ENCODE results near the gene FOXR1. TPM values are rescaled to one million over a fixed set of nuclear protein-coding genes. Genes with fewer than 3 reads are reported as not detected.
"Not testable (repeated sequence)": the region's sequence is repeated elsewhere in the genome, so short reads cannot be mapped to it uniquely, and the experiment has no call there.

The FOXR1 gene
- total RNA-seq, 1 donor from 2014 or later: not detected

DNA sequence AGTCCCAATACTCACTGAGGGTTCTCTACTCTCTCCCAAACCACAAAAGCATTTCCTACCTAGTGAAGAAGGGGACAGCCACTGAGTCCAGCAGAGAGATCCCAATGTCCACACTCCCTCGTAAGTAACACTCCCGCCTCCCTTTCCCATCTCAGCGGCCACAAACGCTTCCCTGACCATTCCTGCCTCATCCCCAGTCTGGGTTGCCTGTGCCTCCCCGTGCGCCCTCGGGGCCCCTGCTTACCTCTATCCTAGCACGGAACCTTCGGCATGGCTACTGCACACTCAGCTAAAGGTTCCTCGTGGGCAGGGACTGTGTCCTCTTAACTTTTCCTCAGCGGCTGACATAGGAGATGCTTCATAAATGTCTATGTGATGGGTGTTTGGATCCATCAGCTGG, 14.0 kb upstream of the FOXR1 start:
- no peaks in the 10 kb centered on the region for H3K36me3 Mint-ChIP-seq (ENCODE audit: insufficient read depth)
- no peaks in the 10 kb centered on the region for H3K9me3 Mint-ChIP-seq (ENCODE audit: low read depth)
- H3K4me1 Mint-ChIP-seq (ENCODE audit: low read depth): no peaks in the 10 kb centered on the region
- H3K27me3 Mint-ChIP-seq: peaks cover 55% of the 10 kb centered on the region
- H3K27ac Mint-ChIP-seq: no peak overlapping the region
- DNase-seq (ENCODE audit: low spot score, unreplicated experiment): no peak
- H3K4me3 Mint-ChIP-seq (ENCODE audit: low read depth): no peak overlapping the region
- TF ChIP-seq, protein P1, sequence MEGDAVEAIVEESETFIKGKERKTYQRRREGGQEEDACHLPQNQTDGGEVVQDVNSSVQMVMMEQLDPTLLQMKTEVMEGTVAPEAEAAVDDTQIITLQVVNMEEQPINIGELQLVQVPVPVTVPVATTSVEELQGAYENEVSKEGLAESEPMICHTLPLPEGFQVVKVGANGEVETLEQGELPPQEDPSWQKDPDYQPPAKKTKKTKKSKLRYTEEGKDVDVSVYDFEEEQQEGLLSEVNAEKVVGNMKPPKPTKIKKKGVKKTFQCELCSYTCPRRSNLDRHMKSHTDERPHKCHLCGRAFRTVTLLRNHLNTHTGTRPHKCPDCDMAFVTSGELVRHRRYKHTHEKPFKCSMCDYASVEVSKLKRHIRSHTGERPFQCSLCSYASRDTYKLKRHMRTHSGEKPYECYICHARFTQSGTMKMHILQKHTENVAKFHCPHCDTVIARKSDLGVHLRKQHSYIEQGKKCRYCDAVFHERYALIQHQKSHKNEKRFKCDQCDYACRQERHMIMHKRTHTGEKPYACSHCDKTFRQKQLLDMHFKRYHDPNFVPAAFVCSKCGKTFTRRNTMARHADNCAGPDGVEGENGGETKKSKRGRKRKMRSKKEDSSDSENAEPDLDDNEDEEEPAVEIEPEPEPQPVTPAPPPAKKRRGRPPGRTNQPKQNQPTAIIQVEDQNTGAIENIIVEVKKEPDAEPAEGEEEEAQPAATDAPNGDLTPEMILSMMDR (IDR thresholded peaks at IDR 0.05; ENCODE audit: unreplicated experiment): no peak

DNA sequence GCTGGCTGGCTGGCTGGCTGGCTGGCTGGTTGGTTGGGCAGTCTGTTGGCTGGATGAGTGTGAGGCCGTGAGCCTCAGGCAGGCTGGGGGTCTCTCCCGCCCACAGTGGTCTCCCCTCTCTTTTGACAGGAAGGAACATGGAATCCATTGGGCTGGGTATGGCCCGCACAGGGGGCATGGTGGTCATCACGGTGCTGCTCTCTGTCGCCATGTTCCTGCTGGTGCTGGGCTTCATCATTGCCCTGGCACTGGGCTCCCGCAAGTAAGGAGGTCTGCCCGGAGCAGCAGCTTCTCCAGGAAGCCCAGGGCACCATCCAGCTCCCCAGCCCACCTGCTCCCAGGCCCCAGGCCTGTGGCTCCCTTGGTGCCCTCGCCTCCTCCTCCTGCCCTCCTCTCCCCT, 13.6 kb upstream of the FOXR1 start:
- H3K27ac Mint-ChIP-seq: no peak overlapping the region
- TF ChIP-seq, protein P1 (IDR thresholded peaks at IDR 0.05; ENCODE audit: unreplicated experiment): no peak
- H3K9me3 Mint-ChIP-seq (ENCODE audit: low read depth): no peaks in the 10 kb centered on the region
- no peaks in the 10 kb centered on the region for H3K36me3 Mint-ChIP-seq (ENCODE audit: insufficient read depth)
- no peak overlapping the region for H3K4me3 Mint-ChIP-seq (ENCODE audit: low read depth)
- peaks cover 51% of the 10 kb centered on the region for H3K27me3 Mint-ChIP-seq
- DNase-seq (ENCODE audit: low spot score, unreplicated experiment): no peak
- H3K4me1 Mint-ChIP-seq (ENCODE audit: low read depth): no peaks in the 10 kb centered on the region

DNA sequence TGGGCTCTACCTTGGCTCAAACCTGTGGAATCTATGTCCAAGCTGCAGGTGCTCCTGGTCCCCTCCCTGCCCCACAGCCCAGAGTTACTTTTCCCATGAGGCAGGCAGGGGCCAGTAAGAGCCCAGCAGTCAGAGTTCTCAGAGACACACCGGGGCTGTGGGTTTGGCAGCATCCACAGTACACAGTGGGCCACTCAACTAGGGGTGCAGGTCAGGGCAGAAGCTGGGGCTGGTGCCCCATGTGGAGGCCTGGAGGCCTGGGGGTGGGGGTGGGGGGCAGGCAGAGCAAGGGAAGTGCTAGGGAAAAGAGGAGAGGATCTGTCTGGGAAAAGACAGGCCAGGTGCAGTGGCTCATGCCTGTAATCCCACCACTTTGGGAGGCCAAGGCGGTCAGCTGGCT, 13.0 kb upstream of the FOXR1 start:
- no peaks in the 10 kb centered on the region for H3K9me3 Mint-ChIP-seq (ENCODE audit: low read depth)
- TF ChIP-seq, protein P1 (IDR thresholded peaks at IDR 0.05; ENCODE audit: unreplicated experiment): no peak
- H3K4me3 Mint-ChIP-seq (ENCODE audit: low read depth): no peak overlapping the region
- H3K27ac Mint-ChIP-seq: no peak overlapping the region
- peaks cover 47% of the 10 kb centered on the region for H3K27me3 Mint-ChIP-seq
- no peaks in the 10 kb centered on the region for H3K36me3 Mint-ChIP-seq (ENCODE audit: insufficient read depth)
- no peak for DNase-seq (ENCODE audit: low spot score, unreplicated experiment)
- H3K4me1 Mint-ChIP-seq (ENCODE audit: low read depth): no peaks in the 10 kb centered on the region

DNA sequence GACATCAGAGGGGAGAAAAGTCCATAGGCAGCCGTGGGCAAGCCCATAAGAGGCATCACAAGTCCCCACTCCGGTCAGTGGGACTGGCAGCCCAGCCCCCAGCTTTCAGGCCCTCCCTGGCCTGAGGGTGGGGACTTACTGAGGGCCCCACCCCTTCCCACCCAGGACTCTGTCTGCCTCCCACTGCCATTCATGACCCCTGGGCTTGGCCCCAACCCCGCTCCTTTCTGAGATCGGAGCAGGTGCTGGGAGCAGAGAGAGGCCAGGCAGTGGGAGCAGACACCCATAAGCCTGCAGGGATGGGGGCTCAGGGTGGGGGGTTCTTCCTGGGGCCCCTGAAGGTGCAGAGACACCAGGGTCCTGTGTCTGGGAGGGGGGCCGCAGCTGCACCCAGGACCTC, 10.4 kb upstream of the FOXR1 start:
- no peaks in the 10 kb centered on the region for H3K36me3 Mint-ChIP-seq (ENCODE audit: insufficient read depth)
- no peaks in the 10 kb centered on the region for H3K9me3 Mint-ChIP-seq (ENCODE audit: low read depth)
- H3K27me3 Mint-ChIP-seq: peaks cover 29% of the 10 kb centered on the region
- TF ChIP-seq, protein P1 (IDR thresholded peaks at IDR 0.05; ENCODE audit: unreplicated experiment): no peak
- no peak overlapping the region for H3K4me3 Mint-ChIP-seq (ENCODE audit: low read depth)
- no peaks in the 10 kb centered on the region for H3K4me1 Mint-ChIP-seq (ENCODE audit: low read depth)
- DNase-seq (ENCODE audit: low spot score, unreplicated experiment): no peak
- H3K27ac Mint-ChIP-seq: no peak overlapping the region

DNA sequence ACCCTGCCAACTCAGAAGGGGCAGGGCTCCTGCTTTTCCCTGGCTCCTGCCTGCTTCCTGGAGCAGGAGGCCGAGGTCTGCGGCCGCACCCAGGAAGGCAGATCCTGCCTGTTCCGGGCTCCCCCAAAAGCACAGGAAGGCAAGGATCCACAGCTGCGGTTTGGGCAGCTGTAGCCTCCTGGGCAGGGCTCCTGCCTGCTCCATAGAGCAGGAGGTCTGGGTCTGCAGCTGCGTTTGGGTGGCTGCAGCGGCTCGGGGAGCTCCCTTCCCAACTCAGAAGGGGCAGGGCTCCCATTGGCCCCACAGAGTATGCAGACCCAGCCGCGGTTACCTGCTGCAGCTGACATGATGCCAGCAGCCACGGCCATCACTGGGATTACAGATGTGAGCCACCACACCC, 10.0 kb upstream of the FOXR1 start:
- no peak overlapping the region for H3K4me3 Mint-ChIP-seq (ENCODE audit: low read depth)
- DNase-seq (ENCODE audit: low spot score, unreplicated experiment): no peak
- TF ChIP-seq, protein P1 (IDR thresholded peaks at IDR 0.05; ENCODE audit: unreplicated experiment): no peak
- no peaks in the 10 kb centered on the region for H3K36me3 Mint-ChIP-seq (ENCODE audit: insufficient read depth)
- no peak overlapping the region for H3K27ac Mint-ChIP-seq
- H3K27me3 Mint-ChIP-seq: peaks cover 25% of the 10 kb centered on the region
- H3K4me1 Mint-ChIP-seq (ENCODE audit: low read depth): no peaks in the 10 kb centered on the region
- no peaks in the 10 kb centered on the region for H3K9me3 Mint-ChIP-seq (ENCODE audit: low read depth)

DNA sequence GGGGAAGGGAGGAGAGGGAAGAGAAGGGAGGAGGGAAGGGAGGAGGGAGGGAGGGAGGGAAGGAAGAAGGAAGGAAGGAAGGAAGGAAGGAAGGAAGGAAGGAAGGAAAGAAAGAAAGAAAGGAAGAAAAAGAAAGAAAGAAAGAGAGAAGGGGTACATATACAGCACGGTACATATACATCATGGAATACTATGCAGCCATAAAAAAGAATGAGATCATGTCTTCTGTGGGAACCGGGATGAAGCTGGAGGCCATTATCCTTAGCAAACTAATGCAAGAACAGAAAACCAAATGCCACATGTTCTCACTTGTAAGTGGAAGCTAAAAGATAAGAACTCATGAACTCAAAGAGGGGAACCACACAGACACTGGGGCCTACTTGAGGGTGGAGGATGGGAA, 2.1 kb upstream of the FOXR1 start:
- not testable (repeated sequence) for H3K27ac Mint-ChIP-seq; H3K4me3 Mint-ChIP-seq (ENCODE audit: low read depth); H3K36me3 Mint-ChIP-seq (ENCODE audit: insufficient read depth); H3K4me1 Mint-ChIP-seq (ENCODE audit: low read depth); H3K9me3 Mint-ChIP-seq (ENCODE audit: low read depth); DNase-seq (ENCODE audit: low spot score, unreplicated experiment); H3K27me3 Mint-ChIP-seq

All from progenitor cell of endocrine pancreas (in vitro differentiated cells).